Neural cell (in vitro differentiated cells): ENCODE measurements around the gene ASTN1.

Experiments used
- EP300 ChIP-seq: fragments of 450-650 bp; conservative IDR thresholded peaks from 2 replicates; pipeline ENCODE4 v1.6.1; 2014; ENCODE audit warnings: antibody characterized with exemption, mild to moderate bottlenecking, moderate library complexity; ENCODE audit not compliant: poor library complexity, severe bottlenecking
- EZH2 ChIP-seq: fragments of 200-600, 300-800 bp; shearing (Covaris generic), sonication (generic); IDR thresholded peaks from 2 replicates; pipeline ENCODE4 v1.6.1; 2014; ENCODE audit warnings: antibody characterized with exemption, low read length, borderline replicate concordance, mild to moderate bottlenecking; ENCODE audit not compliant: insufficient read depth, poor library complexity, severe bottlenecking
- TF ChIP-seq, protein P1 (sequence below): fragments of 450-650 bp; IDR thresholded peaks from 2 replicates; pipeline ENCODE4 v1.5.1; 2014; ENCODE audit warnings: antibody characterized with exemption, mild to moderate bottlenecking, moderate library complexity; ENCODE audit not compliant: poor library complexity, severe bottlenecking

GRCh38 chr1:177053648-177054047, 110.9 kb downstream of the ASTN1 start:
- TF ChIP-seq EZH2 (no peak), EP300 (no peak)
- TF ChIP-seq, protein P1, sequence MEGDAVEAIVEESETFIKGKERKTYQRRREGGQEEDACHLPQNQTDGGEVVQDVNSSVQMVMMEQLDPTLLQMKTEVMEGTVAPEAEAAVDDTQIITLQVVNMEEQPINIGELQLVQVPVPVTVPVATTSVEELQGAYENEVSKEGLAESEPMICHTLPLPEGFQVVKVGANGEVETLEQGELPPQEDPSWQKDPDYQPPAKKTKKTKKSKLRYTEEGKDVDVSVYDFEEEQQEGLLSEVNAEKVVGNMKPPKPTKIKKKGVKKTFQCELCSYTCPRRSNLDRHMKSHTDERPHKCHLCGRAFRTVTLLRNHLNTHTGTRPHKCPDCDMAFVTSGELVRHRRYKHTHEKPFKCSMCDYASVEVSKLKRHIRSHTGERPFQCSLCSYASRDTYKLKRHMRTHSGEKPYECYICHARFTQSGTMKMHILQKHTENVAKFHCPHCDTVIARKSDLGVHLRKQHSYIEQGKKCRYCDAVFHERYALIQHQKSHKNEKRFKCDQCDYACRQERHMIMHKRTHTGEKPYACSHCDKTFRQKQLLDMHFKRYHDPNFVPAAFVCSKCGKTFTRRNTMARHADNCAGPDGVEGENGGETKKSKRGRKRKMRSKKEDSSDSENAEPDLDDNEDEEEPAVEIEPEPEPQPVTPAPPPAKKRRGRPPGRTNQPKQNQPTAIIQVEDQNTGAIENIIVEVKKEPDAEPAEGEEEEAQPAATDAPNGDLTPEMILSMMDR = no peak
